Mesothelial cell of epicardium (in vitro differentiated cells): Measurements from ENCODE around the gene GRIK2. TPM values are rescaled to one million over a fixed set of nuclear protein-coding genes. Genes with fewer than 3 reads are reported as not detected.

ENCODE experiments used
- DNase-seq, 2 experiments: peaks; one replicate each; pipeline ENCODE4 v3.0.0; 2021; ENCODE audit warnings: low spot score in 2 of 2; ENCODE audit not compliant: unreplicated experiment in 2 of 2
- H3K27ac Mint-ChIP-seq: 2 replicates; pipeline ENCODE4 v1.8.0; 2021; ENCODE audit warnings: mixed read lengths
- H3K27me3 Mint-ChIP-seq: 2 replicates; pipeline ENCODE4 v1.8.0; 2021; ENCODE audit warnings: low read depth, mixed read lengths
- H3K36me3 Mint-ChIP-seq: 2 replicates; pipeline ENCODE4 v1.8.0; 2021; ENCODE audit warnings: mixed read lengths
- H3K4me1 Mint-ChIP-seq: 2 replicates; pipeline ENCODE4 v1.8.0; 2021; ENCODE audit warnings: mixed read lengths
- H3K4me3 Mint-ChIP-seq: 2 replicates; pipeline ENCODE4 v1.8.0; 2021; ENCODE audit warnings: mild to moderate bottlenecking, moderate library complexity, mixed read lengths
- H3K9me3 Mint-ChIP-seq: 2 replicates; pipeline ENCODE4 v1.8.0; 2021; ENCODE audit warnings: mixed read lengths
- total RNA-seq: library from RNA; stranded (reverse); gene quantifications from 3 replicates; pipeline ENCODE4 v1.2.1, GENCODE V29; 2021
- TF ChIP-seq, protein P1 (sequence below): fragments of 200-600 bp; sonication (generic); IDR thresholded peaks from one replicate; pipeline ENCODE4 v1.5.0; 2021; ENCODE audit warnings: antibody characterized with exemption; ENCODE audit not compliant: unreplicated experiment

The GRIK2 gene
- total RNA-seq, 1 donor from 2014 or later = 3.2 TPM

DNA sequence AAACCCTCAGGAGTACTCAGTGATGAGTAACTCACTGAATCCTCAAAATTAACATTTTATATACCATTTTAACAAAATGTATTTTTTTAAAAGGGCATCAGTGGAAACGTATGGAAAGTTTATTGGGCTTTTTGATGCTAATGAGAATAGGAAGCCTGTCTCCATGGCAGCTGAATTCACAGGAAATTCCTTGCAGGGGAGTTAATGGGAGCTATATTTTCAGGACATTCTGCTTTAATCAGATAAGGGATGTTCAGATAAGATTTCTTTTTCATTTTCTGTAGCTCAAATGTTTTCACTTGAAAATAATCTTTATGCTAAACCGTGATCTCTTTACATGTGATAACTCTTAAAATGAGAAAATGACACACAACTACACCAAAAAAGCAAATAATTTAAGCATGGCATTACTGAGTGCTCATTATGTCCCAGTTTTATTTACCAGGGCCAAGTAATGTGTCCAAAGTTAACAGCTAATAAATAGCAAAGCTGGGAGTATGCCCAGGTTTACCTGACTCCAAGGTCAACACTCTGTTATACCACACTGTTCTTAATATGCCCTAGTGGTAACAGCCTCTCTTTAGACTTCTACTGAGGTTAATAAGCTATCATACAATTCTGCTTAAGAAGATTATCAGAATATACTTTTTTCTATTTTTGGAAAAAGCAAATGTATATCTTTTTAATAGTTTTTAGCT, 348.1 kb downstream of the GRIK2 start:
- H3K27me3 Mint-ChIP-seq = no peaks in the 10 kb centered on the region
- H3K27ac Mint-ChIP-seq = no peak overlapping the region
- H3K9me3 Mint-ChIP-seq = peaks cover 12% of the 10 kb centered on the region
- TF ChIP-seq, protein P1, sequence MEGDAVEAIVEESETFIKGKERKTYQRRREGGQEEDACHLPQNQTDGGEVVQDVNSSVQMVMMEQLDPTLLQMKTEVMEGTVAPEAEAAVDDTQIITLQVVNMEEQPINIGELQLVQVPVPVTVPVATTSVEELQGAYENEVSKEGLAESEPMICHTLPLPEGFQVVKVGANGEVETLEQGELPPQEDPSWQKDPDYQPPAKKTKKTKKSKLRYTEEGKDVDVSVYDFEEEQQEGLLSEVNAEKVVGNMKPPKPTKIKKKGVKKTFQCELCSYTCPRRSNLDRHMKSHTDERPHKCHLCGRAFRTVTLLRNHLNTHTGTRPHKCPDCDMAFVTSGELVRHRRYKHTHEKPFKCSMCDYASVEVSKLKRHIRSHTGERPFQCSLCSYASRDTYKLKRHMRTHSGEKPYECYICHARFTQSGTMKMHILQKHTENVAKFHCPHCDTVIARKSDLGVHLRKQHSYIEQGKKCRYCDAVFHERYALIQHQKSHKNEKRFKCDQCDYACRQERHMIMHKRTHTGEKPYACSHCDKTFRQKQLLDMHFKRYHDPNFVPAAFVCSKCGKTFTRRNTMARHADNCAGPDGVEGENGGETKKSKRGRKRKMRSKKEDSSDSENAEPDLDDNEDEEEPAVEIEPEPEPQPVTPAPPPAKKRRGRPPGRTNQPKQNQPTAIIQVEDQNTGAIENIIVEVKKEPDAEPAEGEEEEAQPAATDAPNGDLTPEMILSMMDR = no peak
- H3K36me3 Mint-ChIP-seq = no peaks in the 10 kb centered on the region
- no peak overlapping the region for H3K4me3 Mint-ChIP-seq
- H3K4me1 Mint-ChIP-seq = peaks cover 12% of the 10 kb centered on the region
- DNase-seq = no peak

DNA sequence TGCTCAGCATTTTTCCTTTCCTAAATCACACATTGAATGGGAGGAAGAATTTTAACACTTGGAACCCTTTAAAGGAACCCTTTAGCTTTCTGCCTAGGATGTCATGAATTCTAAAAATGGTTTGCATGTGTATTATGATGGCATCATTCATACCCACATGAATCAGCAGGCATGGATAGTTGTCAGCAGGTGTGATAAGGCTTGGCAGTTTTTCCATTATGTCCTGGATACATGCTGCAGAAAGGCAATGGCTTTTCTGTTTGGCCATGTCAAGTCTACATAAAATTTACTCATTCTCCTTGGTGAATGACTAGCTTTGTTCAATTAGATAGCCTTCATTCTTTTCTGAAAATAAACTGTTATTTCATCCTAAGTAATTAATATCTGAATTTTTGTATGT, 353.7 kb downstream of the GRIK2 start:
- H3K27me3 Mint-ChIP-seq = no peaks in the 10 kb centered on the region
- TF ChIP-seq, protein P1 = no peak
- H3K9me3 Mint-ChIP-seq = no peaks in the 10 kb centered on the region
- no peak for DNase-seq
- H3K4me1 Mint-ChIP-seq = no peaks in the 10 kb centered on the region
- no peak overlapping the region for H3K4me3 Mint-ChIP-seq
- no peak overlapping the region for H3K27ac Mint-ChIP-seq
- H3K36me3 Mint-ChIP-seq = no peaks in the 10 kb centered on the region

DNA sequence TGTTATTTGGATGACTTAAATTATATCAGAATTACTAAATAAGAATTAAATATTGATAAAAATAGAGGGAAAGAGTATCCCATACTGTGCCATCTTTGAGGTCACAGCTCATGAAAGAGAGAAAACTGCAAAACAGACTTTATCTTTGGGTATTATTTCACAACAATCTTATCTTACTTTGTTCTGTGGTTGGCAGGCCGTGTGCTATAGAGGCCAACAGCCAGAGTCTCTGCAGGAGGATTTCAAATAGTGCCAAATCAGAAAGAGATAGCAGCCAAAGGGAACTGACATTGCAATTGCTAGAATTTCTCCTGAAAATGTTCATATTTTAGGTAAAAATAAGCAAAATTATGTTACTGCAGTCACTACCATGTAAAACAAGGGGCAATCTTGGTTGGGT, 354.2 kb downstream of the GRIK2 start:
- H3K36me3 Mint-ChIP-seq = no peaks in the 10 kb centered on the region
- H3K4me1 Mint-ChIP-seq = no peaks in the 10 kb centered on the region
- H3K27me3 Mint-ChIP-seq = no peaks in the 10 kb centered on the region
- no peak overlapping the region for H3K4me3 Mint-ChIP-seq
- no peak for DNase-seq
- TF ChIP-seq, protein P1 = no peak
- H3K27ac Mint-ChIP-seq = no peak overlapping the region
- H3K9me3 Mint-ChIP-seq = no peaks in the 10 kb centered on the region

DNA sequence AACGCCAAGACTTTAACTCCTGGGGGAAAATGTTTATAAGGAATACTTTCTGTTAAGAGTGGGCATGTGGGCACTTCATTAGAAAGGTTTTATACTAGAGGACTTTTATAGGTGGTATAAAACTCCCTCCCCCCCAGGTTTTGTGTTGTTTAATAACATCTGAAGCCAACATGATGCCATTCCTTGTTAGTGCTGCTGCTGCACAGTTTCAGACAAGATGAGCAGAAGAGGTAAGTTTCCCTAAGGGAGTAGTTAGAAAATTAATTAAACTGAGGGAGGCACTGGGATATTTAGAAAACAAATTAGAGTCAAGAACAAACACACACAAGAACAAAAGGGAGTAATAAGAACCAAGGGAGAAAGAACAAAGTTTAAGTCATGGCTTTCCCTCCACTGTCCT, 362.4 kb downstream of the GRIK2 start:
- TF ChIP-seq, protein P1 = no peak
- no peaks in the 10 kb centered on the region for H3K4me1 Mint-ChIP-seq
- no peaks in the 10 kb centered on the region for H3K36me3 Mint-ChIP-seq
- no peak for DNase-seq
- no peak overlapping the region for H3K4me3 Mint-ChIP-seq
- H3K27ac Mint-ChIP-seq = no peak overlapping the region
- no peaks in the 10 kb centered on the region for H3K27me3 Mint-ChIP-seq
- H3K9me3 Mint-ChIP-seq = no peaks in the 10 kb centered on the region

DNA sequence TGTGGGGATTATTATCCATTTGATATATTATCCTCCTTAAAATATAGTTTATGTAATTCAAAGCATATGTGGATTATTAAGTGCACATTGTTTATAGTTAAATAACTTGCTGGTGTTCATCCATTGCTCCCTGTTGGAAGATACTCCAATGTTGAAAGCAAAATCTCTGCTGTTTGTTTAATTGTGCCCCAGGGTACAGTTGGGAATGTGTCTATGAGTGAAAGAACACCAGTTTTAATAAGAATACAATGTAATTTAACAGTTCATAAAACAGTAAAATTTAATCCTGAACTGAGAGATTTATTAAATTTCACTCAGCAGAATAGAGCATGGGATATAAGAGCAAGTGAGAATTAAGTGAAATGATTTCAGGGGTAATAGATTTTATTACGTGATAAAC, 364.9 kb downstream of the GRIK2 start:
- TF ChIP-seq, protein P1 = no peak
- H3K27ac Mint-ChIP-seq = no peak overlapping the region
- H3K9me3 Mint-ChIP-seq = no peaks in the 10 kb centered on the region
- H3K36me3 Mint-ChIP-seq = no peaks in the 10 kb centered on the region
- no peak for DNase-seq
- no peak overlapping the region for H3K4me3 Mint-ChIP-seq
- H3K27me3 Mint-ChIP-seq = no peaks in the 10 kb centered on the region
- H3K4me1 Mint-ChIP-seq = peaks cover 3% of the 10 kb centered on the region
